Urinary bladder (tissue), 4 donors: Measurements from ENCODE around the gene OR5A2. TPM values are rescaled to one million over a fixed set of nuclear protein-coding genes. Genes with fewer than 3 reads are reported as not detected.
"Not testable (repeated sequence)": the region's sequence is repeated elsewhere in the genome, so short reads cannot be mapped to it uniquely, and the experiment has no call there.

Source experiments
- DNase-seq: peaks from one replicate; pipeline ENCODE4 v3.0.0-alpha.2; 2015; ENCODE audit errors: extremely low spot score
- H3K27ac ChIP-seq: one replicate; pipeline ENCODE4 v1.5.1; 2013; ENCODE audit warnings: low read depth, mild to moderate bottlenecking, moderate library complexity
- H3K36me3 ChIP-seq: one replicate; pipeline ENCODE4 v1.6.1; 2013; ENCODE audit warnings: mild to moderate bottlenecking, moderate library complexity; ENCODE audit not compliant: insufficient read depth
- H3K4me1 ChIP-seq: one replicate; pipeline ENCODE4 v1.6.1; 2013; ENCODE audit warnings: mild to moderate bottlenecking, moderate library complexity; ENCODE audit not compliant: insufficient read depth
- H3K4me3 ChIP-seq: one replicate; pipeline ENCODE4 v1.5.1; 2013; ENCODE audit warnings: low read depth, low read length
- WGBS: extraction: QIAGEN DNeasy Blood & Tissue Kit; methylation state at CpG from one replicate; pipeline ENCODE4 v1.1.7; 2013; 5-methylcytosine and 5-hydroxymethylcytosine counted together
- polyA plus RNA-seq: library from polyadenylated mRNA; stranded (reverse); fragments of 200-250 nt; gene quantifications from one replicate; pipeline ENCODE4 v1.2.3, GENCODE V29; 2013
- total RNA-seq: library from RNA; depleted of rRNA; stranded (reverse); fragments of >200 nt; gene quantifications from one replicate; pipeline ENCODE4 v1.2.3, GENCODE V29; 2014
- donor health status: healthy with polysubstance abuse.
- donor health status: healthy.

The OR5A2 gene, protein sequence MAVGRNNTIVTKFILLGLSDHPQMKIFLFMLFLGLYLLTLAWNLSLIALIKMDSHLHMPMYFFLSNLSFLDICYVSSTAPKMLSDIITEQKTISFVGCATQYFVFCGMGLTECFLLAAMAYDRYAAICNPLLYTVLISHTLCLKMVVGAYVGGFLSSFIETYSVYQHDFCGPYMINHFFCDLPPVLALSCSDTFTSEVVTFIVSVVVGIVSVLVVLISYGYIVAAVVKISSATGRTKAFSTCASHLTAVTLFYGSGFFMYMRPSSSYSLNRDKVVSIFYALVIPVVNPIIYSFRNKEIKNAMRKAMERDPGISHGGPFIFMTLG
- total RNA-seq = not detected
- not detected for polyA plus RNA-seq

GRCh38 chr11:59426361-59427067 lies at the start of gene OR5A2:
Gene OR5A2 (minus strand): TSS chr11:59426413. CDS start chr11:59422953, 3,460 bp downstream.
- Histone ChIP-seq H3K27ac (no peak within 1 kb of the TSS), H3K36me3 (no peaks in the 10 kb centered on the region), H3K4me1 (no peaks in the 10 kb centered on the region), H3K4me3 (no peak within 1 kb of the TSS)
- no peak for DNase-seq
- 55% methylated on average over 5 of the region's 5 CpGs for WGBS

GRCh38 chr11:59475176-59475575 lies 49.0 kb upstream of the OR5A2 start:
- no peak overlapping the region for H3K27ac ChIP-seq
- 55% methylated on average over 9 of the region's 9 CpGs for WGBS
- no peak for DNase-seq
- no peaks in the 10 kb centered on the region for H3K36me3 ChIP-seq
- H3K4me3 ChIP-seq = no peak overlapping the region
- no peaks in the 10 kb centered on the region for H3K4me1 ChIP-seq

GRCh38 chr11:59473015-59473414 lies 46.8 kb upstream of the OR5A2 start, which contains the start of gene OR4D10:
Gene OR4D10 (plus strand): TSS chr11:59473315. CDS start chr11:59477430, 4,115 bp downstream.
- no peak for DNase-seq
- H3K36me3 ChIP-seq = no peaks in the 10 kb centered on the region
- no peak within 1 kb of the TSS for H3K27ac ChIP-seq
- H3K4me1 ChIP-seq = no peaks in the 10 kb centered on the region
- no peak within 1 kb of the TSS for H3K4me3 ChIP-seq

- Histone ChIP-seq H3K27ac (no peak overlapping the region), H3K36me3 (no peaks in the 10 kb centered on the region), H3K4me3 (no peak overlapping the region), H3K4me1 (no peaks in the 10 kb centered on the region)
- peak; percentile 32 for DNase-seq
- WGBS = 23% methylated on average over 5 of the region's 5 CpGs
Measured at GRCh38 chr11:59463190-59463641, 37.0 kb upstream of the OR5A2 start.

- DNase-seq = no peak
- H3K4me1 ChIP-seq = no peaks in the 10 kb centered on the region
- WGBS = 60% methylated on average over 3 of the region's 3 CpGs
- no peak overlapping the region for H3K27ac ChIP-seq
- no peaks in the 10 kb centered on the region for H3K36me3 ChIP-seq
- no peak overlapping the region for H3K4me3 ChIP-seq
Measured at GRCh38 chr11:59459916-59460315, 33.7 kb upstream of the OR5A2 start.

GRCh38 chr11:59456661-59457060 lies 30.4 kb upstream of the OR5A2 start, which contains the start of gene OR4D6:
Gene OR4D6 (plus strand): TSS chr11:59456961. CDS start chr11:59456961, 0 bp downstream.
- Histone ChIP-seq H3K4me3 (no peak within 1 kb of the TSS), H3K27ac (no peak within 1 kb of the TSS), H3K36me3 (no peaks in the 10 kb centered on the region), H3K4me1 (no peaks in the 10 kb centered on the region)
- DNase-seq = no peak
- WGBS = 96% methylated on average over 2 of the region's 2 CpGs

GRCh38 chr11:59448484-59448883 lies 22.3 kb upstream of the OR5A2 start:
- no peak overlapping the region for H3K27ac ChIP-seq
- 69% methylated on average over 2 of the region's 2 CpGs for WGBS
- H3K4me3 ChIP-seq = no peak overlapping the region
- H3K4me1 ChIP-seq = no peaks in the 10 kb centered on the region
- no peaks in the 10 kb centered on the region for H3K36me3 ChIP-seq
- no peak for DNase-seq

GRCh38 chr11:59445624-59446023 lies 19.4 kb upstream of the OR5A2 start:
- not testable (repeated sequence) for DNase-seq, H3K4me1 ChIP-seq, H3K36me3 ChIP-seq, H3K27ac ChIP-seq, H3K4me3 ChIP-seq
- 71% methylated on average over 1 of the region's 1 CpG for WGBS

DNA sequence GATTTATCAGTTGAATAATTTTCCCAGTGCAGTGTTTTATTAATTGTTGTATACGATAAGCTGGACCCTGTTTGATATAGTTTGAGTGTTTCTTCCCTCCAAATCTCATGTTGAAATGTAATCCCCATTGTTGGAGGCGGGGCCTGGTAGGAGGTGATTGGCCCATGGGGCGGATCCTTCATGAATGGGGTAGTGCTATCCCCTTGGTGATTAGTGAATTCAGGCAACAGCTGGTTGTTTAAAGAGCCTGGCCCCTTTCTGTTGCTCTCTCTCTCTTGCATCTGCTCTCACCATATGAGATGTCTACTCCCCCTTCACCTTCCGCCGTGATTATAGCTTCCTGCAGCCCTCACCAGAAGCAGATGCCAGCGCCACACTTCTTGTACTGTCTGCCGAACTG lies 11.6 kb upstream of the OR5A2 start:
- Histone ChIP-seq H3K36me3 (no peaks in the 10 kb centered on the region), H3K4me3 (no peak overlapping the region), H3K4me1 (no peaks in the 10 kb centered on the region), H3K27ac (no peak overlapping the region)
- DNase-seq = no peak
- WGBS = 72% methylated on average over 7 of the region's 7 CpGs

DNA sequence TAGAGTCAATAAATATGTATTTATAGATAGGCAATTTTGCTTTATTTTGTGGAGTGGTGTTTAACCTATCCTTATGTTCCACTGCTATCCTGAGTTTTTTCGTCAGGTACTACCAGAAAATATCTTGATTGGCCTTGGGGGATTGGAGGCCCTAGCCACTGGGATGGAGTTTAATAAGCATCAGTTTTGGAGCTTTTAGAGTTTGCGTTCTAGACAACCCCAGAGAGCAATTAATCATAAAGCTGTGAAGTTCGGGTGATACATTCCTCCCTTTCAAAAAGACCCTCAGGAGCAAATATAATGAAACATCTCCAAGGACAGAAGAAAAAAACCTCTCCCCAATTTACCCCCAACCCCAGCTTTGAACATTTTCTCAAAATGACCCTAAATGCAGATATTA lies 10.0 kb upstream of the OR5A2 start, which contains the start of gene OR5A1:
Gene OR5A1 (plus strand): TSS at position 301 of the 400 bp plus-strand sequence. CDS start 6,700 bp downstream, outside the sequence.
- no peaks in the 10 kb centered on the region for H3K4me1 ChIP-seq
- DNase-seq = no peak
- no peak within 1 kb of the TSS for H3K27ac ChIP-seq
- H3K4me3 ChIP-seq = no peak within 1 kb of the TSS
- 61% methylated on average over 3 of the region's 3 CpGs for whole genome bisulfite sequencing
- no peaks in the 10 kb centered on the region for H3K36me3 ChIP-seq

DNA sequence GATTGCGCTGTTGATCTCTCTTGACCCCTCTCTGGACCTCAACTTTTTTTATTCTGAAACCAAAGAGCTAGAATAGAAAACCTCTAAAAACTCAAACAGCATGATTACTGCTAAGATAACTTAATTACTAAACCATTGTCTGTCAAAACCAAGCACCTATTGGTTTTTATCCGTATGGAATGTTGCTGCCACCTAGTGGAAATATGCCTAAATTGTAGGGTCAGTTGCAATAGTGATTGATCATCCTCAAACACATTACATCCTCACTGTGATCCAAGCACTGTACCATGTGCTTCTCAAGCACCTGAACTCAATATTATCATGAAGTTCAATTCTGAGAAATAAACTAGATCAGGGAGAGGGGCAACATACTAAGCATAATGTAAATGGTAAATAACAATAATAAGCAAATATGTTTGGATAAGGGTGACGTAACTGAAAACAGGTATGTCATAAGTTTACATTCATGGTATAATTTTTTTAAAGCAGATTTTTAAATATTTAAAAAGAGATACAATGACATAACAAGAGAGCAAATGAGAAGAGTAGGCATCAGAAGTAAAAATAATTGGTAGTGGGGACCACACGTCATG lies 3.8 kb upstream of the OR5A2 start:
- no peaks in the 10 kb centered on the region for H3K4me1 ChIP-seq
- 58% methylated on average over 4 of the region's 4 CpGs for WGBS
- H3K27ac ChIP-seq = no peak overlapping the region
- no peaks in the 10 kb centered on the region for H3K36me3 ChIP-seq
- H3K4me3 ChIP-seq = no peak overlapping the region
- DNase-seq = no peak

GRCh38 chr11:59427068-59427382 lies 812 bp upstream of the OR5A2 start:
- Histone ChIP-seq H3K4me3 (no peak overlapping the region), H3K27ac (no peak overlapping the region), H3K4me1 (no peaks in the 10 kb centered on the region), H3K36me3 (no peaks in the 10 kb centered on the region)
- DNase-seq = no peak

- WGBS = 36% methylated on average over 4 of the region's 4 CpGs
- Histone ChIP-seq H3K4me3 (no peak overlapping the region), H3K4me1 (no peaks in the 10 kb centered on the region), H3K27ac (no peak overlapping the region), H3K36me3 (no peaks in the 10 kb centered on the region)
- no peak for DNase-seq
Measured at GRCh38 chr11:59425131-59425530, 1.1 kb downstream of the OR5A2 start.

GRCh38 chr11:59423835-59424234 lies 2.4 kb downstream of the OR5A2 start:
- Histone ChIP-seq H3K4me3 (no peak overlapping the region), H3K27ac (no peak overlapping the region), H3K4me1 (no peaks in the 10 kb centered on the region), H3K36me3 (no peaks in the 10 kb centered on the region)
- no peak for DNase-seq
- WGBS = 77% methylated on average over 2 of the region's 2 CpGs
